Fibroblast of lung (primary cell): ENCODE measurements around the gene SLC5A4.

Source experiments
- EZH2 ChIP-seq: IDR thresholded peaks from 2 replicates; pipeline ENCODE4 v1.5.1; 2012; ENCODE audit warnings: low read length, control low read depth, mild to moderate bottlenecking; ENCODE audit errors: missing control alignments
- TF ChIP-seq, protein P1 (sequence below), 2 donors: IDR thresholded peaks in 1 of 2; conservative IDR thresholded peaks in 1 of 2; 1 replicate in 1 of 2; 2 replicates in 1 of 2; pipeline ENCODE4 v1.5.1; 2011 to 2012; ENCODE audit warnings: low read length in 2 of 2, control low read depth in 1 of 2, inconsistent platforms in 1 of 2, low read depth in 1 of 2, mild to moderate bottlenecking in 1 of 2

DNA sequence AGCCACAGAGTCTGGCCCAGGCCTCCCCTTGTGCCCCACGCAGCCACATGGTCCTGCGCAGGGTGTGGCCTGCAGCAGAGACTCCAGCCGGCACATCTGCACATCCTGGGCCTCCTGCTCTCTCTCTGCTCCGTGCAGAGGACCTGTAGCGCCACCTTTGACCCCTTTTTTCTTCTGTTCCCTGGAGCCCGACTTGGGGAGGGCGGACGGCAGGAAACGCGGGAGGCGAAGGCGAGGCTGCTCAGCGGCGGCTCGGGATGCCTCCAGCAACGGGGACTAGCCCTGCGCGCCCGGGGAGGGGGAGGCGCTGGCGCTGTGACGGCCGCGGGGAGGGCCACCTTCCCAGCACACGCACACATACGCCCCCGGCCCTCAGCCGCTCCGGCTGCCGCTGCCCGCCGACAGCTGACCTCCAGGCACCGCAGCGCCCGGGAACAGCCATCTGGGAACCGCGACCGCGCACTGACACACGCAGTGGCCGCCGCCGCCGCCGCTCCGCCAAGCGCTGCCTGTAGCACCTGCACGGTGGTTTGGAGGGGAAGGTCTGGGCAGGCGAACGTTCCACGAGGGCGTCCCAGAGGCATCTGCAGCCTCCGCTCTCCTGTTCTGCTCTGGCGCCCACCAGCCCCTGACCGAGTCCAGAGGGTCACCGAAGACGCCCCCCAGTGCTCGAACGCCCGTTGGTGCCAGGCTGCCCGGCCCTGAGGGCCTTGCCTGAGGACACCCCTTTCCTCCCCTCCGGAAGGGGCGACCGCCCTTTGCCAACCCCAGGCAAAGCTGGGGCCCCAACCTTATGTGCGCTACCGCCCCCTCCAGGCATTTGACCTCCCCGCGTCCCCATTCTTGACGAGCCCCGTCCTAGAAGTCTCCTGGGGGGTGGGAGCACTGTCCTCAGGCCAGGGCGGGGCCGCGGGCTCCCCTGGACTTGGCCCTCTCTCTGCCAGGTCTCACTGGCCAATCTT, 79.2 kb downstream of the SLC5A4 start:
- no peak for TF ChIP-seq EZH2
- TF ChIP-seq, protein P1, sequence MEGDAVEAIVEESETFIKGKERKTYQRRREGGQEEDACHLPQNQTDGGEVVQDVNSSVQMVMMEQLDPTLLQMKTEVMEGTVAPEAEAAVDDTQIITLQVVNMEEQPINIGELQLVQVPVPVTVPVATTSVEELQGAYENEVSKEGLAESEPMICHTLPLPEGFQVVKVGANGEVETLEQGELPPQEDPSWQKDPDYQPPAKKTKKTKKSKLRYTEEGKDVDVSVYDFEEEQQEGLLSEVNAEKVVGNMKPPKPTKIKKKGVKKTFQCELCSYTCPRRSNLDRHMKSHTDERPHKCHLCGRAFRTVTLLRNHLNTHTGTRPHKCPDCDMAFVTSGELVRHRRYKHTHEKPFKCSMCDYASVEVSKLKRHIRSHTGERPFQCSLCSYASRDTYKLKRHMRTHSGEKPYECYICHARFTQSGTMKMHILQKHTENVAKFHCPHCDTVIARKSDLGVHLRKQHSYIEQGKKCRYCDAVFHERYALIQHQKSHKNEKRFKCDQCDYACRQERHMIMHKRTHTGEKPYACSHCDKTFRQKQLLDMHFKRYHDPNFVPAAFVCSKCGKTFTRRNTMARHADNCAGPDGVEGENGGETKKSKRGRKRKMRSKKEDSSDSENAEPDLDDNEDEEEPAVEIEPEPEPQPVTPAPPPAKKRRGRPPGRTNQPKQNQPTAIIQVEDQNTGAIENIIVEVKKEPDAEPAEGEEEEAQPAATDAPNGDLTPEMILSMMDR (conservative IDR thresholded peaks at IDR 0.05 in 1 of 2, IDR thresholded peaks at IDR 0.05 in 1 of 2; ENCODE audit: low read depth in 1 of 2, low read length in 2 of 2) = no peak
